ENCODE measurements around the gene TXNRD1.
"Not testable (repeated sequence)": the region's sequence is repeated elsewhere in the genome, so short reads cannot be mapped to it uniquely, and the experiment has no call there.

Gene TXNRD1

GRCh38 chr12:104306376-104306775, 90.8 kb downstream of the TXNRD1 start:
- DNase-seq, result no peak

GRCh38 chr12:104306943-104307654, 91.5 kb downstream of the TXNRD1 start:
- no peak for DNase-seq

- no peak for DNase-seq
These were observed 92.0 kb downstream of the TXNRD1 start for GRCh38 chr12:104307655-104308000.

- peak; percentile 40 for DNase-seq
These were observed 93.9 kb downstream of the TXNRD1 start for GRCh38 chr12:104309446-104309993.

- DNase-seq, result no peak
These were observed 95.4 kb downstream of the TXNRD1 start for GRCh38 chr12:104310751-104311633.

GRCh38 chr12:104312202-104312601, 96.6 kb downstream of the TXNRD1 start:
- DNase-seq, result no peak

GRCh38 chr12:104312654-104313053, 97.1 kb downstream of the TXNRD1 start:
- DNase-seq, result no peak

GRCh38 chr12:104313568-104314241, 98.1 kb downstream of the TXNRD1 start:
- DNase-seq, result no peak

- DNase-seq, result no peak
These were observed 98.6 kb downstream of the TXNRD1 start for GRCh38 chr12:104314242-104314614.

- DNase-seq, result no peak
These were observed 100.0 kb downstream of the TXNRD1 start for GRCh38 chr12:104315326-104316224.

GRCh38 chr12:104316936-104317335, 101.4 kb downstream of the TXNRD1 start:
- DNase-seq, result no peak

GRCh38 chr12:104317538-104318210, 102.1 kb downstream of the TXNRD1 start:
- no peak for DNase-seq

GRCh38 chr12:104319028-104319427, 103.4 kb downstream of the TXNRD1 start:
- DNase-seq, result no peak

- no peak for DNase-seq
These were observed 104.5 kb downstream of the TXNRD1 start for GRCh38 chr12:104319918-104320626.

- no peak for DNase-seq
These were observed 105.0 kb downstream of the TXNRD1 start for GRCh38 chr12:104320627-104321024.

- no peak for DNase-seq
These were observed 106.4 kb downstream of the TXNRD1 start for GRCh38 chr12:104321949-104322348.

GRCh38 chr12:104322533-104322932, 107.0 kb downstream of the TXNRD1 start:
- not testable (repeated sequence) for DNase-seq

GRCh38 chr12:104323899-104324298, 108.3 kb downstream of the TXNRD1 start:
- no peak for DNase-seq

- not testable (repeated sequence) for DNase-seq
These were observed 112.7 kb downstream of the TXNRD1 start for GRCh38 chr12:104328278-104328677.

- no peak for DNase-seq
These were observed 113.2 kb downstream of the TXNRD1 start for GRCh38 chr12:104328790-104329189.
